NK-92 (cell line): ENCODE measurements around the gene NEUROD2.

Source experiments
- DNase-seq: peaks from one replicate; lab custom pipeline; 2025; ENCODE audit not compliant: unreplicated experiment; lab: John Stamatoyannopoulos, UW

NEUROD2 gene

DNA sequence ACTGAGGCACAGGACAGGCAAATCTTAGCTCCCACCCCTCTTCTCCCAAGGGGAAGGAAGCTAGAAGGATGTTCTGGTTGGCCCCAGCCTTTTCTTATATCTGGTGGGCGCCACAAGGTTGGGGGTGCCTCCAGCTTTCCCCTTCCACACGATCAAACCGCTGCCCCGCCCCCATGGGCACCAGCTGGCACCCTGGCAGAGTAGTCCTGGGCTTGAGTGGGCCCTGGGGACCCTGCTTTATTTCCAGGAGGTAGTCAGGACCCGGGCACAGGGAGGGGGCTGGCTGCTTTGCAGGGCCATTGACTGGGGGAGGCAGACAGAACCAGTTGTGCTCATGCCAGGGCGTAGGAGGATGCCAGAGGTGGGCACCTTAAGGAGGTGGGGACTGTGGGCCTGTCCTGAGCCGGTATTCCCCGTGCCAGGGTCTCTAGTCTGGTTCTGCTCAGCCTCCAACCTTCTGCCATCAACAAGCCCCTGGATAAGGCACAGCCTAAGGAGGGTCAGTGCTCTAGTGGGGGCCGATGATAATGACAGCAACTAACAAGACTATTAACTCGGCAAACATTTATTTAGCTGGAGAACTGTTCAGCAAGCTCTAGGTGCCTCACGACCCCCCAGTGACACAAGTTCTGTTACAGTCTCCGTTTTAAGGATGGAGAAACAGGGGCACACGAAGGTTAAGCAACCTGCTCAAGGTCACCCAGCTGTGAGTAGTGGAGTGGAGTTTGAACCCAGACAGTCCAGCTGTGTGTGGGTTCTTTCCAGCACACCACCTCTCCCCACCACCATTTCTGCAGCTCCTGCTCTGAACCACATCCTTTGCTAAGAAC is 11.5 kb upstream of the NEUROD2 start:
- DNase-seq, result no peak

- DNase-seq, result no peak
Measured at GRCh38 chr17:39618246-39618913, 10.7 kb upstream of the NEUROD2 start.

- DNase-seq, result no peak
Measured at GRCh38 chr17:39617446-39618245, 9.9 kb upstream of the NEUROD2 start.

GRCh38 chr17:39617100-39617445 is 9.4 kb upstream of the NEUROD2 start:
- DNase-seq, result no peak

GRCh38 chr17:39615434-39615833 is 7.7 kb upstream of the NEUROD2 start:
- DNase-seq, result no peak

- no peak for DNase-seq
Measured at GRCh38 chr17:39614545-39615157, 6.9 kb upstream of the NEUROD2 start.

- DNase-seq, result no peak
Measured at GRCh38 chr17:39612935-39613464, 5.3 kb upstream of the NEUROD2 start.

GRCh38 chr17:39612291-39612894 is 4.7 kb upstream of the NEUROD2 start:
- no peak for DNase-seq

DNA sequence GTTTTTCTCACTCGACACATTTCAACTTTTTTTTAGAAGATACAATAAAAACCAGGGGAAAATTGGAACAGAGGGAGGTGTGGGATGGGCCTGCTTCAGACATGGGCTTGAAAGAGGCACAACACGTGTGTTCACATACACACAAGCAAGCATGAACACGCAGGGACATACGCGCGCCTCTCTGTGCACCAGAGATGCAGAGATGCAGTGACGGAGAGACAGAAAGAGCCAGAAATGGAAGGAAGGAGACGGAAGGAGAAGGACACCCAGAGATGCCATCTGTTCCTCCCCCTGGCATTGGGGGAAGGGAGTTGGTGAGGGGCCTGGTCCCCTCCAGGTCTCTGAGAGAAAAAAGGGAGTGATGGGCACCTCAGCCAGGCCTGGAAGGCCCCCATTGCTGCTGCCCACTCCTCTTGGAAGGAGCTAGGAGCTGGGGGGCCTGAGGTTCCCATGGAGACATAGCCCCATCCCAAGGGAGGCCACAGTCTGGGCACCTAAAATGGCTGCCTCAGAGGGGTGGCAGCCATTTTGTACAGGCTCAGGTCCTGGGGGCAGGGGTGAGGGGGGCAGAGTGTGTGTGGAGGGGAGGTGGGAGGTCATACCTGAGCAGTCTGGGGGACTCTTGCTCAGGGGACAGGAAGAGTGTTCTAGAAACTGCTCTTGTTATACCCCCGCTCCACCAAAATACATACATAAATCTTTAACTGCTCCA is 3.8 kb upstream of the NEUROD2 start:
- DNase-seq, result no peak

DNA sequence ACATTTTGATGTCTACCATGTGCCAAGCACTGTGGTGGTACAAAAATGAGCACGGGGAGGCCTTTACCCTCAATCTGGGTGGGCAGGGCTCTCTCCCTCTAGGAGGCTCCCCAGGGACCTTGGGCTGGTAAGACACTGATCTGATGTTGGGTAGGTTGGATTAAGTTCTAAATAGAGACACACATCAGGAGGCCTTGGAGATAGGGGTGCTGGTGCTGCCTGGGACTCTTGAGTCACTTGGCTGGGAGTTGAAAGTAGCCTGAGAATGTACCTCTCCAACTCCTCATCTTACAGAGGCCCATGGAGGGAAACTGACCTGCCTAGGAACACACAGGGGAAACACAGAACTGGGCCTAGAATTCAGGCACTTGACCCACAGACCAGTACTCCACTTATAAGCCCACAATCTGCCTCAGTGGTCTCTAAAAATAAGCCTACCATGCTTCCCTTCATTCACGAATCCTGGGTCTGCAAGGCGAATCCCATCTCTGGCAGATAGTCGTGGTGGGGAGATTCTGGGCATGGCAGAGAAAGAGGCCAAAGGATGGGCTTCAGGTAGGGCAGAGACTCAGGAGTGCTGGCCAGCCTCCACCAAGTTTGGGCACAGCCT is 1.8 kb upstream of the NEUROD2 start:
- no peak for DNase-seq

- DNase-seq, result no peak
Measured at GRCh38 chr17:39608142-39608981, 642 bp upstream of the NEUROD2 start.

GRCh38 chr17:39607057-39607850 is 466 bp downstream of the NEUROD2 start:
- DNase-seq, result no peak

- DNase-seq, result no peak
Measured at GRCh38 chr17:39606434-39607056, 1.2 kb downstream of the NEUROD2 start.

DNA sequence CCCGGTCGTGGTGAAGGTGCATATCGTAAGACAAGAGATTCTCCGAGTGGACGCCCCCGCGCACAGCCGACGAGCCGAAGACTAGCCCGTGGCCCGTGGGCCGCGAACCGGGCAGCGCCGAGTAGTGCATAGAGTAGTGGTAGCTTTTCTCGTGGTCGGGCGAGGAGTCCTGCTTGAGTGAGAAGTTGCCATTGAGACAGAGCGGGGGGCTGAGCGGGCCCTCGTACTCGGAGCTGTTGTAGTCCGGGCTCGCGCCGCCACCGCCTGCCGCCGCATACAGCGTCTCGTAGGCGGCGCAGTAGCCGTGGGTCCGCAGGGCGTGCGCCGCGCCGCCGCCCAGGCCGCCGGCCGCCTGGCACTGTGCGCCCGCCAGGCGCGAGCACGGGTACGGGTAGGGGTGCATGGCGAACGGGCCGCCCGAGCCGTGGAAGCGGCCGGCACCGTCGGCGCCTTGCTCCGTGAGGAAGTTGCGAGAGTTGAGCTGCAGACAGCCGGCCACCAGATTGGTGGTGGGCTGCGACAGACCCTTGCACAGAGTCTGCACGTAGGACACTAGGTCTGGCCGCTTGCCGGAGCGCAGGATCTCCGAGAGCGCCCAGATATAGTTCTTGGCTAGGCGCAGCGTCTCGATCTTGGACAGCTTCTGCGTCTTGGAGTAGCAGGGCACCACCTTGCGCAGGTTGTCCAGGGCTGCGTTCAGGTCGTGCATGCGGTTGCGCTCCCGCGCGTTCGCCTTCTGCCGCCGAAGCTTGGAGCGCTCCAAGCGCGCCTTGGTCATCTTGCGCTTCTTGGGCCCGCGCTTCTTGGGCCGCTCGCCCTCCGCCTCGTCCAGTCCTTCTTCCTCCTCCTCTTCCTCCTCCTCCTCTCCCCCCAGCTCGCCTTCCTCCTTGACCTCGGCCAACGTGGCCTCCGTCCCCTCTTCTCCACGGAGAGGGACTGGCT is 2.0 kb downstream of the NEUROD2 start:
- no peak for DNase-seq

DNA sequence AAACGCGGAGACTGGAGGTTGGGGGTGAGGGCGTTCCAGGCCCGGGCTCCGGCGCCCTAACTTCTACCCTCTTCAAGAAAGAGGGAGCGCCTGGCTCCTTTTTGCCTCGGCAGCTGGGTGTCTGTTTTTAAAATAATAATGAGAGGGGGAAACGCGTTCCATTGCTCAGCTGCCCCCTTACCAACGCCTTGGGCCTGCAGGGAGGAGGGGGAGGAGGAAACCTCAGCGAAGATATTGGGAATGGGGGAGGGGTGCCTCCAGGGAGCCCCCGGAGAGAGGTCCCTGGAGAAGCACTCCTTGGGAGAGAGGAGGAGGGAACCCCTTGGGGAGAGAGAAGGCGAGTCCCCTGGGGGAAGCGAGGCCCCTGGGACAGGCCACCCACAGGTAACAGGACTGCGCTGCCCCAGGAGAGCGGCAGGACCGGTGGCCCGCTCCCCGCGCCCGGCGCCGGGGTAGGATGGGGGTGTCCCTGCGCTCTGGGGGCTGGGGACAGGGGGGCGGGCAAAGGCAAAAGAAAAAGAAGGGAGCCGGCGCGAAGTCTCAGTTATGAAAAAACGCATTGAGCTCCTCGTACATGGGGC is 2.7 kb downstream of the NEUROD2 start:
- no peak for DNase-seq
